ENCODE data around the gene MAGEB6.
"Not testable (repeated sequence)": the region's sequence is repeated elsewhere in the genome, so short reads cannot be mapped to it uniquely, and the experiment has no call there.

MAGEB6 gene, protein sequence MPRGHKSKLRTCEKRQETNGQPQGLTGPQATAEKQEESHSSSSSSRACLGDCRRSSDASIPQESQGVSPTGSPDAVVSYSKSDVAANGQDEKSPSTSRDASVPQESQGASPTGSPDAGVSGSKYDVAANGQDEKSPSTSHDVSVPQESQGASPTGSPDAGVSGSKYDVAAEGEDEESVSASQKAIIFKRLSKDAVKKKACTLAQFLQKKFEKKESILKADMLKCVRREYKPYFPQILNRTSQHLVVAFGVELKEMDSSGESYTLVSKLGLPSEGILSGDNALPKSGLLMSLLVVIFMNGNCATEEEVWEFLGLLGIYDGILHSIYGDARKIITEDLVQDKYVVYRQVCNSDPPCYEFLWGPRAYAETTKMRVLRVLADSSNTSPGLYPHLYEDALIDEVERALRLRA

DNA sequence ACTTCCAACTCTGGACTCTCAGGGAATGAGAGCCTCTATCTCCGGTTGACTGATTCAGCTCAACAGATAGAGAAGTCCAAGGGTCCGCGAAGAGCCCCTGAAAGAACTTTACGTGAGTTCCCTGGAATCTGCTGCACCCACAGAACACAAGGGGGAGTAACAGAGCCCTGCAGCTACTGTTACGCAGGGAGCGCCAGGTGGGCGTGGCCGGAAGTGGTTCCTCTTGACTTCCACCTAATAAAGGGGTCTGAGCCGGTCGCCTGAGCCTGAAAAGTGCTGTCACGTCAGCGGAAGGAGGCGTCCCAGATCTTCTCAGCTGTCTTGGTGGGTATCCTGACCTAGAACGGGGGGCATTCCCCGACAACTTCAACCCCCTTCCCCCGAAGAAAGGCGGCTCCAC is at the start of gene MAGEB6:
Gene MAGEB6, plus strand, starts transcription at position 237 of the 400 bp plus-strand sequence. CDS start 1,407 bp downstream, outside the sequence.
- DNase-seq, result no peak

DNA sequence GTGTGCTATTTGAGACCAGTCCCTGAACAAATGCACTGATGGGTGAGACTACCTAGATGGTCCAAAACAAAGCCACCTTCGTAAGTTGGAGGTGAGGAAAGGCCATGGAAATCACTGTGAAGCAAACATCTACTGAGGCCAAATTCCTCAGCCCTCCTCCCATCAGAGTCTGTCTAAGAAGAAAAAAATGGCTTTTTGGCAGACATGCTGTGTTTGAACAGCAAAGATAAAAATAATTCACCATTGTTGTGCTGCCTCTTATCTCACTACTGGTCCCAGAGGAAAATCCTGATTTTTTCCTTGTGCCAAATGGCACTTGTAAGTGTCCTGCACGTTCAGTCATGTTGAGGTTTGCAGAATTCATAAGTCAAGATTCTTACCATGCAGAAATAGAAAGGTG is 46.2 kb upstream of the MAGEB6 start:
- DNase-seq, result no peak

DNA sequence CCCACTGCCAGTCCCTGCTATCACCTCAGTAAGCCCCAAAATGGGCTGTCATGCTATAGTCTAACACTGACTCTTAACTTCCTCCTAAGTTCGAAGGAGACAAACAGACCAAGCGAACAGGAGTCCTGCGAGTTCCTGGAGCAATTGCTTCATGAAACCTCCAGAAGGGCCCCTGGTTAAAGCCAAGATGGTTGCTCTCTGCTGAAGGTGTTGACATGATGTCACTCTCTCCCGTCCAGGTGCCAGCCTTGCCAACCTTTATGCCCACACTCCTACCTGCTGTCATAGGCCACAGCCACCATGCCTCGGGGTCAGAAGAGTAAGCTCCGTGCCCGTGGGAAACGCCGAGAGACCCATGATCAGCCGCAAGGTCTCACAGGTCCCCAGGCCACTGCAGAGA is 31.9 kb upstream of the MAGEB6 start, which contains the start of gene MAGEB6B:
Gene MAGEB6B, plus strand, starts transcription at position 301 of the 400 bp plus-strand sequence. Its CDS starts 0 bp downstream, at position 301.
- DNase-seq, result no peak

DNA sequence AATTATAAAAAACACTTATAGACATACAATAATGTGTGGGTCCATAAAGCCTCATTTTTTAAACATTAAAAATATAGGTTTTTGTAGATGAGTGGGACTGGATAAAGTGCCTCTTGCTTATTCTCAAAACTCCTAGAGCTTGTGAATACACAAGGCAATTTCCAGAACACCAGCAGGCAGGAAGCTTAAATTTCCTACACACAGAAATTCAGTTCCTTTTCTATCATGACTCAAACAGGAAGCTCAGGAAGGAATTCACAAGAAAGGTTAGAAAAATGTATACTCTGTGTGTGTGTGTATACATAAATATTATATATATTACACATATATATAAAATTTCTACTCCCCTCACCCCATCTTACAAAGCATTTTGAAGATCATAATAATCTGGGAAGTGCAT is 11.3 kb downstream of the MAGEB6 start:
- DNase-seq, result no peak

DNA sequence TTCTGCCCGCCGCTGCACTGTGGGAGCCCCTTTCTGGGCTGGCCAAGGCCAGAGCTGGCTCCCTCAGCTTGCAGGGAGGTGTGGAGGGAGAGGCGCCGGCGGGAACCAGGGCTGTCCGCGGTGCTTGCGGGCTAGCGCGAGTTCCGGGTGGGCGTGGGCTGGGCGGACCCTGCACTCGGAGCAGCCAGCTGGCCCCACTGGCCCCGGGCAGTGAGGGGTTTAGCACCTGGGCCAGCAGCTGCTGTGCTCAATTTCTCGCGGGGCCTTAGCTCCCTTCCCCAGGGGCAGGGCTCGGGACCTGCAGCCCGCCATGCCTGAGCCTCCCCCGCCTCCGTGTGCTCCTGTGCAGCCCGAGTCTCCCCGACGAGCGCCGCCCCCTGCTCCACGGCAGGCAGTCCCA is 12.5 kb downstream of the MAGEB6 start:
- DNase-seq, result not testable (repeated sequence)

DNA sequence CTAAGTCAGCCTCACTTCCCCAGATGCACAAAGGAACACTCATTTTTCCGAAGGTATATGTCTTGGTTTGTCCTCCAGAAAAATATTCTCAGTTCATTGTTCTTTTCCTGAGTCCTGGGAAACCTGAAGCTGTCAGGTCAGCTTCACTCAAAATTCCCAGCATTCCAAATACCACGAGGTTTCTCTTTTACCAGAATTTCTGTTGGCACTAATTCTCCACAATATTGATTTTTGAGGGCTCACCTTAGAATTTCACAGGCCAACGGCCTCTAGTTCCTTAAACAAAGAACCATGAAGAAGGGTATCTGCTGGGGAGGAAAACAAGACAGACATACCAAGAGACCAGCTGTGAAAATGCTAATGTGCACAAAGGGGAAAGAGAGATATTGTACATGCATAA is 15.8 kb downstream of the MAGEB6 start:
- DNase-seq, result no peak

DNA sequence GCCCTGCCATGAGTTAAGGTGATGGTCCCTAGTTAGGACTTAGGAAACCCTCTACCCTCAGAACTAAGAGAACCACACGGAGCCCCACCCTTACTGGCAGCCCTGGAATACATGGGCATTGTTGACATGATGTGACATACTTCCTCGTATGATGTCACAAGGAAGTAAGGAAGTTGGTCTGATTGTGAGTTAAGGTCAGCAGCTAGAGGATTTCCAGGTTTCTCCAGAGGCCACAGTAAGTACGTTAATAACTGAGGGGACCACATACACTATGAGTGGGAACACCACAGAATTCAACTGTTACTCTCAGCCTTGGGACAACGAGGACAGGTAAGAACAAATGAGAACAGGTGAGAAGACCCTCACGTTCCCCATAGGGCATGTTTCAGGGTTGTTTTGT is 23.6 kb downstream of the MAGEB6 start, which contains the start of gene MAGEB5:
Gene MAGEB5, plus strand, starts transcription at position 301 of the 400 bp plus-strand sequence. CDS start 1,133 bp downstream, outside the sequence.
- no peak for DNase-seq

DNA sequence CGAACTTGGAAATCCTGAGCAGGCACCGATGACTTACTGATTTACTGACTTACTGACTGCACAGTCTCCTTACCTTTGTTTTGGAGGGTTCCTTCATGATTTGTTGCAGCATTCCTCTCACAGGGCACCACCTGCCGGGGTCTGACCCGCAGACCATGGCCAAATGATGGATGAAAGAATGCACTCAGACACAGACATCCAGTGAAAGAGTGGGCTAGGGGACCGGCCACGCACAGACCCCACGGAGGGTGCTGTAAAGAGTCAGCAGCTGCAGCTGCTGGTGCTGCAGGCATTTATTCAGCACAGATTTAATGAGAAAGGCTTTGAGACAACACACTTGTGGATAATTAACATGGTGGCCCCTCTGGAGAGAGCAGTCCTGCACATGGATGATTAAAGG is 27.1 kb downstream of the MAGEB6 start:
- no peak for DNase-seq

DNA sequence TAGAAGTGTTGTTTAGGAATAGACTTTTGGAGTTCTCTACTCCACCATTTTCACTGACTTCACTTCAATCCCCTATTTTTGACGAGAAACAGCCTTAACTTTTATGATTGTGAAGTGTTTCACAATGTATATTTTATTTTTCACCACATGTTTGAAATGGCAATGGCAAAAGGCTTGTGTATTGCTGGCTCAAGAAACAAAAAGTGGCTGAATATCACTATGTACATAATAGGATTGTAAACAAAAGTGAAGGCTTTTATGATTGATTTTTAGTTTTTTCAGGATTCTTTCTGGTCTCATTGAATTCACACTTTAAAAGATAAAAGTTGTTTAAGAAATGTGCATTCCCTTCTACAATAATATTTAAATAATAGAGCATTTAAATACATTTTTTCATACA is 41.9 kb downstream of the MAGEB6 start:
- DNase-seq, result no peak

All from GOT3 (cell line).